ENCODE data around the gene METTL24.

METTL24 gene

GRCh38 chr6:110354153-110354552 is 4.0 kb downstream of the METTL24 start:
- TF ChIP-seq EZH2 (IDR thresholded peaks at IDR 0.05; ENCODE audit: borderline replicate concordance, low read length): no peak
- TF ChIP-seq CTCF (IDR thresholded peaks at IDR 0.05; ENCODE audit: low read length): no peak
- Histone ChIP-seq H2AFZ (ENCODE audit: low read length) (no peak overlapping the region), H3K27ac (ENCODE audit: low read depth, low read length, poor library complexity, severe bottlenecking) (no peak overlapping the region), H3K79me2 (ENCODE audit: insufficient read depth, low read length) (no peaks in the 10 kb centered on the region), H3K36me3 (ENCODE audit: insufficient read depth, low read length) (no peaks in the 10 kb centered on the region), H4K20me1 (ENCODE audit: insufficient read depth, low read length) (no peaks in the 10 kb centered on the region), H3K4me3 (ENCODE audit: low read depth, low read length, poor library complexity, severe bottlenecking) (no peak overlapping the region), H3K4me2 (ENCODE audit: low read length) (no peak overlapping the region), H3K9me3 (ENCODE audit: low read length) (no peaks in the 10 kb centered on the region), H3K9me2 (ENCODE audit: low read depth, low read length) (no peaks in the 10 kb centered on the region), H3F3A (ENCODE audit: insufficient read depth, low read length) (no peaks in the 10 kb centered on the region), H3K4me1 (ENCODE audit: insufficient read depth, low read length, severe bottlenecking) (no peaks in the 10 kb centered on the region), H3K27me3 (ENCODE audit: insufficient read depth, low read length) (no peaks in the 10 kb centered on the region), H3K9ac (ENCODE audit: low read length) (no peak overlapping the region)

DNA sequence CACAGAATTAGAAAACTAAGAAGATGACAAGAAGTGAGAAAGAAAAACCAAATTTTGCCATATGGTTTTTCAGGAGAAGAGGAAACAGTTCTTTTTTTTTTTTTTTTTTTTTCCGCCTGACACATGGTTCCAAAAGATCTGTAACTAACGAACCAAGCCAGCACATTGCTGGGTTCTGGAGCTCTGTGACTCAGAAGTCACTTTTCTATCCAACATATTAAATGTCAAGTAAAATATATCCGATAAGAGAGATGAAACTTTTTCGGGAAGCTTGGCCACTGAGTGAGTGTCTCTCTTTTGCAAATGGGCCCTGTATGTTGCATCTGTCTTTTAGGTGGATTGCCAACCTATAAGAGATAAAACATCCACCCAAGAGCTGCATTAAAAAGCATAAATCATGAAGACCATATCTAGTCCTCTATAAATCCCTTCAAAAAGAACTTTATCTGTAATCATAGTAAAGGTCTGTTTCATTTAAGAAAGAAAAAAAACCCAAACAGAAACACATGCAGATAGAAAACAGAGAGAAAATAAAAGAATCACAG is 4.6 kb downstream of the METTL24 start:
- no peaks in the 10 kb centered on the region for H3K79me2 ChIP-seq (ENCODE audit: insufficient read depth, low read length)
- H3K9me3 ChIP-seq (ENCODE audit: low read length): no peaks in the 10 kb centered on the region
- no peaks in the 10 kb centered on the region for H3F3A ChIP-seq (ENCODE audit: insufficient read depth, low read length)
- TF ChIP-seq CTCF (IDR thresholded peaks at IDR 0.05; ENCODE audit: low read length) (no peak), EZH2 (IDR thresholded peaks at IDR 0.05; ENCODE audit: borderline replicate concordance, low read length) (no peak)
- no peaks in the 10 kb centered on the region for H3K36me3 ChIP-seq (ENCODE audit: insufficient read depth, low read length)
- no peak overlapping the region for H3K27ac ChIP-seq (ENCODE audit: low read depth, low read length, poor library complexity, severe bottlenecking)
- no peak overlapping the region for H3K9ac ChIP-seq (ENCODE audit: low read length)
- H3K4me1 ChIP-seq (ENCODE audit: insufficient read depth, low read length, severe bottlenecking): no peaks in the 10 kb centered on the region
- no peaks in the 10 kb centered on the region for H3K9me2 ChIP-seq (ENCODE audit: low read depth, low read length)
- no peaks in the 10 kb centered on the region for H3K27me3 ChIP-seq (ENCODE audit: insufficient read depth, low read length)
- no peaks in the 10 kb centered on the region for H4K20me1 ChIP-seq (ENCODE audit: insufficient read depth, low read length)
- no peak overlapping the region for H3K4me3 ChIP-seq (ENCODE audit: low read depth, low read length, poor library complexity, severe bottlenecking)
- no peak overlapping the region for H3K4me2 ChIP-seq (ENCODE audit: low read length)
- H2AFZ ChIP-seq (ENCODE audit: low read length): no peak overlapping the region

DNA sequence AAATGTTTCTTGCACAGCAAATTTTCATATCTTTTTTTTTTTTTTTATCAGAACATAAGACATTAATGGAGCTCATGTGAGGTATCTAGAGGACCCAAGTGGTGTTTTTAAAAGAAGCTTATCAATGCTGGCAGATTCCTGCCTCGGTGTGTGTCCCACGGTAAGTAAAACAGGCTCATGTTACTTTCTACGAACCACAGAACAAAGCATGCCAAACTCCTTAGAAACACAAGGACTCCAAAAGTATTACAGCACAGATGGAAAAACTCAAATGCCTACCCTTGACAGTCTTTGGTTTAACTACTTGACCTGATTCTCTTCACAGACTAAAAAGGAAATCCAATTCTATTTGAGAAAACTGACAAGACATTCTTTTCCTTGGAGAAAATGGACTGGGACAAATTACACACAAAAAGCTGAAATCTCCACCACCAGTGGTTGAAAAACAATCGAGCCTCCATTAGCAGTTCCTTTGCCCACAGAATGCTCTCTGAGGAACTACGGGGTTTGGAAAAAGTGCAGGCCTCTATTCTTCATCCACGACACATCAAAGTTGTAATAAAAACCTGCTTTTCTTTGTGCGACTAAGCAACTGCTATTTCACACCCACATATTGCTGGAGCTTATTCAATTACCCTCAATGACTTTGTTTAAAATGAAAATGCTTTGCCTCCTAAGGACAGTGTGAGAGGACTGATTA is 5.4 kb downstream of the METTL24 start:
- no peak overlapping the region for H3K27ac ChIP-seq (ENCODE audit: low read depth, low read length, poor library complexity, severe bottlenecking)
- no peak overlapping the region for H2AFZ ChIP-seq (ENCODE audit: low read length)
- no peaks in the 10 kb centered on the region for H3K27me3 ChIP-seq (ENCODE audit: insufficient read depth, low read length)
- H3K9me3 ChIP-seq (ENCODE audit: low read length): no peaks in the 10 kb centered on the region
- TF ChIP-seq EZH2 (IDR thresholded peaks at IDR 0.05; ENCODE audit: borderline replicate concordance, low read length) (no peak), CTCF (IDR thresholded peaks at IDR 0.05; ENCODE audit: low read length) (no peak)
- no peaks in the 10 kb centered on the region for H4K20me1 ChIP-seq (ENCODE audit: insufficient read depth, low read length)
- H3K9me2 ChIP-seq (ENCODE audit: low read depth, low read length): no peaks in the 10 kb centered on the region
- H3F3A ChIP-seq (ENCODE audit: insufficient read depth, low read length): no peaks in the 10 kb centered on the region
- no peak overlapping the region for H3K9ac ChIP-seq (ENCODE audit: low read length)
- no peaks in the 10 kb centered on the region for H3K36me3 ChIP-seq (ENCODE audit: insufficient read depth, low read length)
- no peak overlapping the region for H3K4me3 ChIP-seq (ENCODE audit: low read depth, low read length, poor library complexity, severe bottlenecking)
- H3K79me2 ChIP-seq (ENCODE audit: insufficient read depth, low read length): no peaks in the 10 kb centered on the region
- H3K4me2 ChIP-seq (ENCODE audit: low read length): no peak overlapping the region
- H3K4me1 ChIP-seq (ENCODE audit: insufficient read depth, low read length, severe bottlenecking): no peaks in the 10 kb centered on the region
